SKM-1 treated with dmso at 0.1 percent for 144 hours (cell line): Measurements from ENCODE around the gene TWF2.

Source experiments
- DNase-seq: peaks from one replicate; lab custom pipeline; 2025; ENCODE audit not compliant: unreplicated experiment; lab: John Stamatoyannopoulos, UW

Gene TWF2

GRCh38 chr3:52259035-52259434, 20.1 kb upstream of the TWF2 start:
- DNase-seq, result no peak

GRCh38 chr3:52257911-52258310, 19.0 kb upstream of the TWF2 start:
- DNase-seq, result no peak

GRCh38 chr3:52256622-52257021, 17.7 kb upstream of the TWF2 start:
- DNase-seq, result no peak

GRCh38 chr3:52256159-52256558, 17.2 kb upstream of the TWF2 start:
- DNase-seq, result no peak

- DNase-seq, result no peak
Measured at GRCh38 chr3:52254608-52255007, 15.7 kb upstream of the TWF2 start.

GRCh38 chr3:52253314-52254304, 14.7 kb upstream of the TWF2 start:
- peak; percentile 88 for DNase-seq

- DNase-seq, result no peak
Measured at GRCh38 chr3:52250122-52250521, 11.2 kb upstream of the TWF2 start.

GRCh38 chr3:52249683-52250082, 10.7 kb upstream of the TWF2 start:
- DNase-seq, result no peak

- DNase-seq, result no peak
Measured at GRCh38 chr3:52248816-52249547, 10.0 kb upstream of the TWF2 start.

- no peak for DNase-seq
Measured at GRCh38 chr3:52248165-52248541, 9.2 kb upstream of the TWF2 start.

GRCh38 chr3:52247409-52248164, 8.6 kb upstream of the TWF2 start:
- DNase-seq, result no peak

- DNase-seq, result peak; percentile 58
Measured at GRCh38 chr3:52246728-52247408, 7.9 kb upstream of the TWF2 start.

GRCh38 chr3:52246264-52246620, 7.3 kb upstream of the TWF2 start:
- no peak for DNase-seq

- DNase-seq, result no peak
Measured at GRCh38 chr3:52245322-52246263, 6.6 kb upstream of the TWF2 start, which contains the start of gene PPM1M. PPM1M (plus strand) TSS chr3:52245759; CDS start chr3:52245825, 66 bp downstream.

- peak; percentile 97 for DNase-seq
Measured at GRCh38 chr3:52243791-52244628, 5.1 kb upstream of the TWF2 start.

- no peak for DNase-seq
Measured at GRCh38 chr3:52242039-52242438, 3.1 kb upstream of the TWF2 start.

GRCh38 chr3:52240886-52241370, 2.0 kb upstream of the TWF2 start:
- no peak for DNase-seq

GRCh38 chr3:52240059-52240885, 1.3 kb upstream of the TWF2 start:
- peak; percentile 26 for DNase-seq
